OCI-M2 (cell line): ENCODE results near the gene C11orf65.
"Not testable (repeated sequence)": the region's sequence is repeated elsewhere in the genome, so short reads cannot be mapped to it uniquely, and the experiment has no call there.

Source experiments
- DNase-seq: peaks from one replicate; lab custom pipeline; 2025; ENCODE audit not compliant: unreplicated experiment; lab: John Stamatoyannopoulos, UW

Gene C11orf65

GRCh38 chr11:108373505-108373904, 93.8 kb downstream of the C11orf65 start:
- DNase-seq = not testable (repeated sequence)

- no peak for DNase-seq
Observed at GRCh38 chr11:108370990-108371389, 96.3 kb downstream of the C11orf65 start.

- no peak for DNase-seq
Observed at GRCh38 chr11:108370315-108370714, 97.0 kb downstream of the C11orf65 start.

GRCh38 chr11:108369064-108369463, 98.3 kb downstream of the C11orf65 start:
- no peak for DNase-seq

- no peak for DNase-seq
Observed at GRCh38 chr11:108368134-108368533, 99.2 kb downstream of the C11orf65 start.

GRCh38 chr11:108364159-108364558, 103.2 kb downstream of the C11orf65 start:
- no peak for DNase-seq

GRCh38 chr11:108351468-108351867, 115.9 kb downstream of the C11orf65 start:
- no peak for DNase-seq

- DNase-seq = no peak
Observed at GRCh38 chr11:108346451-108346850, 120.9 kb downstream of the C11orf65 start.

- no peak for DNase-seq
Observed at GRCh38 chr11:108345767-108346166, 121.6 kb downstream of the C11orf65 start.

- DNase-seq = no peak
Observed at GRCh38 chr11:108343714-108344113, 123.6 kb downstream of the C11orf65 start.

GRCh38 chr11:108341654-108342053, 125.7 kb downstream of the C11orf65 start:
- no peak for DNase-seq

- no peak for DNase-seq
Observed at GRCh38 chr11:108340973-108341372, 126.4 kb downstream of the C11orf65 start.

- no peak for DNase-seq
Observed at GRCh38 chr11:108338750-108339149, 128.6 kb downstream of the C11orf65 start.

- no peak for DNase-seq
Observed at GRCh38 chr11:108333403-108333899, 133.9 kb downstream of the C11orf65 start.
